ENCODE results near the gene ZC3H13.

GRCh38 chr13:45995245-45995644, 57.3 kb downstream of the ZC3H13 start:
- TF ChIP-seq POLR2A (IDR thresholded peaks at IDR 0.05) (no peak), CTCF (IDR thresholded peaks at IDR 0.05) (no peak), POLR2AphosphoS5 (IDR thresholded peaks at IDR 0.05) (no peak), EP300 (IDR thresholded peaks at IDR 0.05) (no peak)

Data from gastroesophageal sphincter (tissue), 3 donors.